ENCODE measurements around the gene NAA35. TPM values are rescaled to one million over a fixed set of nuclear protein-coding genes. Genes with fewer than 3 reads are reported as not detected.

NAA35 gene
- total and polyA plus RNA-seq, 2 of the 8 experiments (the other 6 are each of a cell fraction or from before 2014, with no cell fraction given) = 12.9 to 35.2 TPM

DNA sequence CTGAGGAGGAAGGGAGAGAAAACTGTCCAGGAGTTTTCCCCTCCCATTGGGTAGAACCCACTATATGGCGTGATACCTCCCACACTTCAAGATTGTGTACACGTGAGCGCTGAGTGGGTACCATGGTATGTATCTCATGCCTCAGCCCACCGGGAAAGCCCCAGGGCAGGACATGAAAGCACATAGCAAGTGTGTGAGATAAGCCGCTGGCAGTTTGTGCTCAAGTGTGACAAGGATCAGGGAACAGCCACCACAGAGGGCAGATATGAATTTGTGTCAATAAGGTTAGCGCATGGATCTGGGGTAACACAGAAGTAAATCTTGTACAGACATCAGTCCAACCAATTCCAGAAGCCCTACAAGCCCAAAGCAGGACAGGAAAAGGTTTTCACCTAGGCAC lies 42.6 kb upstream of the NAA35 start:
- Histone ChIP-seq H4K91ac (replicated peaks; ENCODE audit: insufficient read length, low read length) (no peak overlapping the region), H3K4me1 (replicated peaks in 1 of 4; ENCODE audit: control insufficient read depth in 3 of 4, insufficient read depth in 4 of 4, low read length in 3 of 4) (no peaks in the 10 kb centered on the region), H3K27me3 (replicated peaks in 1 of 4; ENCODE audit: control insufficient read depth in 3 of 4, extremely low read depth in 1 of 4, insufficient read depth in 3 of 4, low read length in 3 of 4) (no peaks in the 10 kb centered on the region), H3K4me3 (ENCODE audit: extremely low read depth in 1 of 4, insufficient read depth in 2 of 4, low read depth in 3 of 4, low read length in 4 of 4) (no peak overlapping the region), H2AFZ (ENCODE audit: low read length) (no peak overlapping the region), H2BK5ac (ENCODE audit: low read depth, low read length) (no peak overlapping the region), H2BK15ac (ENCODE audit: low read length) (no peak overlapping the region), H3K14ac (ENCODE audit: insufficient read length) (no peak overlapping the region), H2BK120ac (replicated peaks; ENCODE audit: low read depth, low read length) (no peak overlapping the region), H3K4me2 (ENCODE audit: insufficient read depth in 1 of 2, low read depth in 2 of 2, low read length in 2 of 2) (no peak overlapping the region), H3K79me1 (ENCODE audit: low read depth, low read length) (no peaks in the 10 kb centered on the region), H3K27ac (ENCODE audit: low read depth, low read length) (no peak overlapping the region), H3K9ac (replicated peaks in 1 of 4; ENCODE audit: extremely low read depth in 1 of 4, low read depth in 3 of 4, low read length in 3 of 4) (no peak overlapping the region), H3K23ac (ENCODE audit: insufficient read length) (no peak overlapping the region), H3K9me3 (ENCODE audit: insufficient read depth in 2 of 2, low read depth in 1 of 2, low read length in 1 of 2) (no peaks in the 10 kb centered on the region), H4K8ac (ENCODE audit: extremely low read depth, insufficient read depth, low read length) (no peak overlapping the region), H3K56ac (replicated peaks; ENCODE audit: insufficient read length, low read depth, low read length) (no peak overlapping the region), H3K4ac (replicated peaks; ENCODE audit: insufficient read length, low read depth, low read length) (no peak overlapping the region), H3K79me2 (ENCODE audit: control insufficient read depth in 1 of 2, insufficient read depth in 2 of 2, low read length in 2 of 2) (no peaks in the 10 kb centered on the region), H4K5ac (ENCODE audit: insufficient read length, low read depth, low read length) (no peak overlapping the region), H4K20me1 (replicated peaks in 1 of 2; ENCODE audit: control insufficient read depth in 1 of 2, insufficient read depth in 2 of 2, low read length in 2 of 2) (no peaks in the 10 kb centered on the region), H3K36me3 (ENCODE audit: control insufficient read depth in 2 of 4, insufficient read depth in 4 of 4, low read length in 3 of 4) (no peaks in the 10 kb centered on the region), H2BK12ac (ENCODE audit: low read depth, low read length) (no peak overlapping the region), H3K23me2 (ENCODE audit: low read depth, low read length) (no peaks in the 10 kb centered on the region), H2BK20ac (ENCODE audit: low read length) (no peak overlapping the region), H2AK5ac (ENCODE audit: low read depth, low read length) (no peak overlapping the region), H3K18ac (ENCODE audit: extremely low read depth, low read length) (no peak overlapping the region)
- ChIA-PET CTCF (ENCODE audit: partially characterized antibody) (interaction anchor here (0.6 to 2.9 kb wide), 4 partner anchors 11 to 73 kb away, joined by 3 to 19 read pairs (median 9); no protein-coding TSS in a partner anchor), POLR2A (ENCODE audit: partially characterized antibody) (no interaction called here)
- 90% methylated on average over 6 of the region's 6 CpGs; no CpG with 5 or more reads in 1 of the 2 experiments for WGBS, 2 experiments (ENCODE audit: extremely low coverage in 1 of 2, insufficient coverage in 1 of 2, insufficient read length in 1 of 2, insufficient replicate concordance in 2 of 2, low coverage in 1 of 2, low lambda C conversion rate in 2 of 2, missing lambda C conversion rate in 1 of 2)
- no peak for TF ChIP-seq ASH2L (IDR thresholded peaks at IDR 0.05; ENCODE audit: low read length)
- TF ChIP-seq, protein P1, sequence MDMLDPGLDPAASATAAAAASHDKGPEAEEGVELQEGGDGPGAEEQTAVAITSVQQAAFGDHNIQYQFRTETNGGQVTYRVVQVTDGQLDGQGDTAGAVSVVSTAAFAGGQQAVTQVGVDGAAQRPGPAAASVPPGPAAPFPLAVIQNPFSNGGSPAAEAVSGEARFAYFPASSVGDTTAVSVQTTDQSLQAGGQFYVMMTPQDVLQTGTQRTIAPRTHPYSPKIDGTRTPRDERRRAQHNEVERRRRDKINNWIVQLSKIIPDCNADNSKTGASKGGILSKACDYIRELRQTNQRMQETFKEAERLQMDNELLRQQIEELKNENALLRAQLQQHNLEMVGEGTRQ (IDR thresholded peaks at IDR 0.05; ENCODE audit: low read length) = no peak
- FAIRE-seq (no peak), DNase-seq (ENCODE audit: low read depth in 1 of 2, low spot score in 2 of 2) (no peak)
